Measurements from ENCODE around the gene BCAP31.
"Not testable (repeated sequence)": the region's sequence is repeated elsewhere in the genome, so short reads cannot be mapped to it uniquely, and the experiment has no call there.

BCAP31 gene

GRCh38 chrX:153696100-153696499, 28.1 kb downstream of the BCAP31 start:
- POLR2A ChIA-PET, result no interaction called here
- TF ChIP-seq CTCF (IDR thresholded peaks at IDR 0.05; ENCODE audit: control extremely low read depth, extremely low read depth, low read depth, missing control alignments), result no peak
- no peak for DNase-seq (ENCODE audit: extremely low spot score)
- CTCF ChIA-PET, result interaction anchor here (1.3 kb wide), 1 partner anchor 12 kb away, joined by 3 read pairs; no protein-coding TSS in a partner anchor

- DNase-seq (ENCODE audit: extremely low spot score), result no peak
- ChIA-PET POLR2A (no interaction called here), CTCF (no interaction called here)
- no peak for TF ChIP-seq CTCF (IDR thresholded peaks at IDR 0.05; ENCODE audit: control extremely low read depth, extremely low read depth, low read depth, missing control alignments)
These were observed 29.4 kb downstream of the BCAP31 start for GRCh38 chrX:153694687-153695270.

GRCh38 chrX:153694256-153694655, 29.9 kb downstream of the BCAP31 start:
- DNase-seq (ENCODE audit: extremely low spot score); CTCF ChIA-PET; POLR2A ChIA-PET: not testable (repeated sequence)

GRCh38 chrX:153693216-153694086, 30.7 kb downstream of the BCAP31 start:
- DNase-seq (ENCODE audit: extremely low spot score), result no peak
- CTCF ChIA-PET, result no interaction called here
- POLR2A ChIA-PET, result no interaction called here
- TF ChIP-seq CTCF (IDR thresholded peaks at IDR 0.05; ENCODE audit: control extremely low read depth, extremely low read depth, low read depth, missing control alignments), result no peak

- POLR2A ChIA-PET, result no interaction called here
- no peak for TF ChIP-seq CTCF (IDR thresholded peaks at IDR 0.05; ENCODE audit: control extremely low read depth, extremely low read depth, low read depth, missing control alignments)
- CTCF ChIA-PET, result no interaction called here
- DNase-seq (ENCODE audit: extremely low spot score), result no peak
These were observed 31.5 kb downstream of the BCAP31 start for GRCh38 chrX:153692611-153693156.

GRCh38 chrX:153692003-153692402, 32.2 kb downstream of the BCAP31 start:
- DNase-seq (ENCODE audit: extremely low spot score), result no peak
- no peak for TF ChIP-seq CTCF (IDR thresholded peaks at IDR 0.05; ENCODE audit: control extremely low read depth, extremely low read depth, low read depth, missing control alignments)
- POLR2A ChIA-PET, result no interaction called here
- CTCF ChIA-PET, result no interaction called here

GRCh38 chrX:153691032-153691827, 33.0 kb downstream of the BCAP31 start:
- POLR2A ChIA-PET, result interaction anchor here (0.6 kb wide), 1 partner anchor 22 kb away, joined by 4 read pairs; no protein-coding TSS in a partner anchor
- DNase-seq (ENCODE audit: extremely low spot score); CTCF ChIA-PET: not testable (repeated sequence)
